Panc1 (cell line): ENCODE results near the gene B4GAT1.

Source experiments
- POLR2AphosphoS5 ChIP-seq: IDR thresholded peaks from 2 replicates; pipeline ENCODE4 v1.6.1; 2012; ENCODE audit warnings: mild to moderate bottlenecking, low read depth, low read length, moderate library complexity
- TF ChIP-seq, protein P1 (sequence below): fragments of 450-650 bp; IDR thresholded peaks from 2 replicates; pipeline ENCODE4 v1.5.1; 2017; ENCODE audit warnings: mild to moderate bottlenecking
- TF ChIP-seq, protein P2 (sequence below), 2 experiments: IDR thresholded peaks; 2 replicates each; pipeline ENCODE4 v1.6.1; 2011 to 2012; ENCODE audit warnings: low read depth in 2 of 2, control low read depth in 1 of 2, low read length in 1 of 2, mild to moderate bottlenecking in 1 of 2, moderate library complexity in 1 of 2; ENCODE audit not compliant: insufficient read depth in 1 of 2

DNA sequence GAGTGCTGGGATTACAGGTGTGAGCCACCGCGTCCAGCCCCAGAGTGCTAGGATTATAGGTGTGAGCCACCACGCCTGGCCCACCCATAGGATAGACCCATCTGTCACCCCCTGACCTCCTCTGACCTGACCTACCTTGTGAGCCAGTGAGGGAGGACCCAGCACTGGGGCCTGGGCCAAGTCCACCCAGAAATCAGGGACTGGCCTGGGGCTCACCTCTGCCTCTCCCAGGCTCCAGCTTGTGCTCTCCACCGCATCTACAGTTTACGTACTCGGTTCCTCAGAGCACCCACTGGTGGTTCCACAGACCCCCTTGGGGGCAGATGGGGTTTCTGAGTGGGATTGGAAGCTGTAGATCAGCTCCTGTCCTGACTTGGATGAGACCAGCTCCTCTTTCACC, 17.7 kb upstream of the B4GAT1 start:
- TF ChIP-seq, protein P1, sequence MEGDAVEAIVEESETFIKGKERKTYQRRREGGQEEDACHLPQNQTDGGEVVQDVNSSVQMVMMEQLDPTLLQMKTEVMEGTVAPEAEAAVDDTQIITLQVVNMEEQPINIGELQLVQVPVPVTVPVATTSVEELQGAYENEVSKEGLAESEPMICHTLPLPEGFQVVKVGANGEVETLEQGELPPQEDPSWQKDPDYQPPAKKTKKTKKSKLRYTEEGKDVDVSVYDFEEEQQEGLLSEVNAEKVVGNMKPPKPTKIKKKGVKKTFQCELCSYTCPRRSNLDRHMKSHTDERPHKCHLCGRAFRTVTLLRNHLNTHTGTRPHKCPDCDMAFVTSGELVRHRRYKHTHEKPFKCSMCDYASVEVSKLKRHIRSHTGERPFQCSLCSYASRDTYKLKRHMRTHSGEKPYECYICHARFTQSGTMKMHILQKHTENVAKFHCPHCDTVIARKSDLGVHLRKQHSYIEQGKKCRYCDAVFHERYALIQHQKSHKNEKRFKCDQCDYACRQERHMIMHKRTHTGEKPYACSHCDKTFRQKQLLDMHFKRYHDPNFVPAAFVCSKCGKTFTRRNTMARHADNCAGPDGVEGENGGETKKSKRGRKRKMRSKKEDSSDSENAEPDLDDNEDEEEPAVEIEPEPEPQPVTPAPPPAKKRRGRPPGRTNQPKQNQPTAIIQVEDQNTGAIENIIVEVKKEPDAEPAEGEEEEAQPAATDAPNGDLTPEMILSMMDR = no peak
- TF ChIP-seq, protein P2, sequence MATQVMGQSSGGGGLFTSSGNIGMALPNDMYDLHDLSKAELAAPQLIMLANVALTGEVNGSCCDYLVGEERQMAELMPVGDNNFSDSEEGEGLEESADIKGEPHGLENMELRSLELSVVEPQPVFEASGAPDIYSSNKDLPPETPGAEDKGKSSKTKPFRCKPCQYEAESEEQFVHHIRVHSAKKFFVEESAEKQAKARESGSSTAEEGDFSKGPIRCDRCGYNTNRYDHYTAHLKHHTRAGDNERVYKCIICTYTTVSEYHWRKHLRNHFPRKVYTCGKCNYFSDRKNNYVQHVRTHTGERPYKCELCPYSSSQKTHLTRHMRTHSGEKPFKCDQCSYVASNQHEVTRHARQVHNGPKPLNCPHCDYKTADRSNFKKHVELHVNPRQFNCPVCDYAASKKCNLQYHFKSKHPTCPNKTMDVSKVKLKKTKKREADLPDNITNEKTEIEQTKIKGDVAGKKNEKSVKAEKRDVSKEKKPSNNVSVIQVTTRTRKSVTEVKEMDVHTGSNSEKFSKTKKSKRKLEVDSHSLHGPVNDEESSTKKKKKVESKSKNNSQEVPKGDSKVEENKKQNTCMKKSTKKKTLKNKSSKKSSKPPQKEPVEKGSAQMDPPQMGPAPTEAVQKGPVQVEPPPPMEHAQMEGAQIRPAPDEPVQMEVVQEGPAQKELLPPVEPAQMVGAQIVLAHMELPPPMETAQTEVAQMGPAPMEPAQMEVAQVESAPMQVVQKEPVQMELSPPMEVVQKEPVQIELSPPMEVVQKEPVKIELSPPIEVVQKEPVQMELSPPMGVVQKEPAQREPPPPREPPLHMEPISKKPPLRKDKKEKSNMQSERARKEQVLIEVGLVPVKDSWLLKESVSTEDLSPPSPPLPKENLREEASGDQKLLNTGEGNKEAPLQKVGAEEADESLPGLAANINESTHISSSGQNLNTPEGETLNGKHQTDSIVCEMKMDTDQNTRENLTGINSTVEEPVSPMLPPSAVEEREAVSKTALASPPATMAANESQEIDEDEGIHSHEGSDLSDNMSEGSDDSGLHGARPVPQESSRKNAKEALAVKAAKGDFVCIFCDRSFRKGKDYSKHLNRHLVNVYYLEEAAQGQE (IDR thresholded peaks at IDR 0.05; ENCODE audit: insufficient read depth in 1 of 2, low read depth in 2 of 2, low read length in 1 of 2) = no peak
- TF ChIP-seq POLR2AphosphoS5 = no peak
